ENCODE measurements around the gene HK3. TPM values are rescaled to one million over a fixed set of nuclear protein-coding genes. Genes with fewer than 3 reads are reported as not detected.

Gene HK3
- total and polyA plus RNA-seq, 12 donors: 0.44 to 102 (median 15.2) TPM

GRCh38 chr5:176921714-176922113, 22.6 kb upstream of the HK3 start:
- intact Hi-C loops (cut with DNase I): no loop called here
- WGBS, 4 donors: 86 to 92% (median 89%) methylated on average over 3 of the region's 3 CpGs
- Histone ChIP-seq H3K27me3 (no peaks in the 10 kb centered on the region), H3K36me3 (replicated peaks in 1 of 2) (no peaks in the 10 kb centered on the region), H3K9me3 (replicated peaks in 1 of 3) (no peaks in the 10 kb centered on the region), H3K27ac (no peak overlapping the region), H3K4me3 (no peak overlapping the region), H3K4me1 (replicated peaks in 1 of 2) (no peaks in the 10 kb centered on the region)
- TF ChIP-seq POLR2A (IDR thresholded peaks at IDR 0.05): no peak
- no peak for TF ChIP-seq CTCF (IDR thresholded peaks at IDR 0.05)
- no peak for DNase-seq

GRCh38 chr5:176918613-176919012, 19.5 kb upstream of the HK3 start:
- 97% methylated on average over 6 of the region's 6 CpGs for WGBS, 4 donors
- Histone ChIP-seq H3K4me3 (no peak overlapping the region), H3K36me3 (replicated peaks in 1 of 2) (no peaks in the 10 kb centered on the region), H3K27ac (no peak overlapping the region), H3K27me3 (no peaks in the 10 kb centered on the region), H3K9me3 (replicated peaks in 1 of 3) (no peaks in the 10 kb centered on the region), H3K4me1 (replicated peaks in 1 of 2) (no peaks in the 10 kb centered on the region)
- intact Hi-C loops (cut with DNase I): no loop called here
- no peak for DNase-seq
- TF ChIP-seq CTCF (IDR thresholded peaks at IDR 0.05) (no peak), POLR2A (IDR thresholded peaks at IDR 0.05) (no peak)

GRCh38 chr5:176916337-176916736, 17.2 kb upstream of the HK3 start:
- no peaks in the 10 kb centered on the region for H3K36me3 ChIP-seq (replicated peaks in 1 of 2)
- TF ChIP-seq CTCF (IDR thresholded peaks at IDR 0.05) (no peak), POLR2A (IDR thresholded peaks at IDR 0.05) (no peak)
- no peak overlapping the region for H3K4me3 ChIP-seq
- no peaks in the 10 kb centered on the region for H3K4me1 ChIP-seq (replicated peaks in 1 of 2)
- H3K27me3 ChIP-seq: no peaks in the 10 kb centered on the region
- H3K9me3 ChIP-seq (replicated peaks in 1 of 3): no peaks in the 10 kb centered on the region
- no peak overlapping the region for H3K27ac ChIP-seq
- intact Hi-C loops (cut with DNase I): no loop called here
- no peak for DNase-seq

GRCh38 chr5:176915906-176916305, 16.8 kb upstream of the HK3 start:
- no peaks in the 10 kb centered on the region for H3K36me3 ChIP-seq (replicated peaks in 1 of 2)
- H3K9me3 ChIP-seq (replicated peaks in 1 of 3): no peaks in the 10 kb centered on the region
- no peaks in the 10 kb centered on the region for H3K4me1 ChIP-seq (replicated peaks in 1 of 2)
- H3K27ac ChIP-seq: no peak overlapping the region
- no peak overlapping the region for H3K4me3 ChIP-seq
- no peak for DNase-seq
- intact Hi-C loops (cut with DNase I): no loop called here
- no peak for TF ChIP-seq CTCF (IDR thresholded peaks at IDR 0.05)
- no peak for TF ChIP-seq POLR2A (IDR thresholded peaks at IDR 0.05)
- no peaks in the 10 kb centered on the region for H3K27me3 ChIP-seq
- WGBS, 4 donors: 53 to 89% (median 64%) methylated on average over 2 of the region's 2 CpGs
